H1 (cell line): Measurements from ENCODE around the gene WNT8B. TPM values are rescaled to one million over a fixed set of nuclear protein-coding genes. Genes with fewer than 3 reads are reported as not detected.

Source experiments
- ATF3 ChIP-seq: IDR thresholded peaks from 2 replicates; pipeline ENCODE4 v1.6.1; 2011; ENCODE audit warnings: low read depth, mild to moderate bottlenecking, low read length; ENCODE audit not compliant: insufficient read depth
- BRCA1 ChIP-seq: IDR thresholded peaks from 2 replicates; pipeline ENCODE4 v1.6.1; 2012; ENCODE audit warnings: low read depth, low read length, improper control_type of control experiment
- E2F6 ChIP-seq: IDR thresholded peaks from 2 replicates; pipeline ENCODE4 v1.6.1; 2012; ENCODE audit warnings: inconsistent platforms
- GABPA ChIP-seq: IDR thresholded peaks from 2 replicates; pipeline ENCODE4 v1.6.1; 2011; ENCODE audit warnings: mild to moderate bottlenecking, low read length, moderate library complexity, borderline replicate concordance; ENCODE audit not compliant: insufficient read depth
- SUZ12 ChIP-seq: fragments of 200-600 bp; sonication (generic); IDR thresholded peaks from 2 replicates; pipeline ENCODE4 v1.6.1; 2012; ENCODE audit warnings: mild to moderate bottlenecking, inconsistent platforms, low read length, moderate library complexity, mixed read lengths
- TEAD4 ChIP-seq: IDR thresholded peaks from 2 replicates; pipeline ENCODE4 v1.6.1; 2012; ENCODE audit warnings: low read depth, low read length, inconsistent platforms, mixed read lengths
- polyA plus RNA-seq, 7 experiments: library from polyadenylated mRNA; depleted of rRNA in 3 of 7; stranded (reverse) in 5 of 7; unstranded in 2 of 7; fragments of >200 nt in 5 of 7; fragments of 200-250 nt in 2 of 7; gene quantifications; 1 replicate in 5 of 7; 2 replicates in 1 of 7; 4 replicates in 1 of 7; pipeline versions ENCODE4 v1.2.1 to v1.2.3, GENCODE V29; 2011 to 2013; ENCODE audit warnings: missing spikeins in 2 of 7, mixed read lengths in 2 of 7
- total RNA-seq: library from RNA; stranded (reverse); fragmentation: NEBNext Ultra II Directional; extraction: Animal tissue kit (Norgen Biotek cat#: 25700); gene quantifications from 2 replicates; pipeline ENCODE4 v1.2.1, GENCODE V29; 2021

The WNT8B gene
- total and polyA plus RNA-seq, 2 of the 8 experiments (the other 6 are each of a cell fraction or from before 2014, with no cell fraction given) = 0.20 to 0.67 TPM

GRCh38 chr10:100529475-100530298 lies 66.9 kb downstream of the WNT8B start, which contains the start of gene NDUFB8 (continued):
- no peak for TF ChIP-seq ATF3
- TF ChIP-seq TEAD4 = no peak
- no peak for TF ChIP-seq SUZ12
- TF ChIP-seq E2F6 = no peak
- TF ChIP-seq GABPA = no peak
- no peak for TF ChIP-seq BRCA1
